Measurements from ENCODE around the gene LSM14A. TPM values are rescaled to one million over a fixed set of nuclear protein-coding genes. Genes with fewer than 3 reads are reported as not detected.

LSM14A gene
- polyA plus RNA-seq, 1 experiment, result 79.6 TPM

DNA sequence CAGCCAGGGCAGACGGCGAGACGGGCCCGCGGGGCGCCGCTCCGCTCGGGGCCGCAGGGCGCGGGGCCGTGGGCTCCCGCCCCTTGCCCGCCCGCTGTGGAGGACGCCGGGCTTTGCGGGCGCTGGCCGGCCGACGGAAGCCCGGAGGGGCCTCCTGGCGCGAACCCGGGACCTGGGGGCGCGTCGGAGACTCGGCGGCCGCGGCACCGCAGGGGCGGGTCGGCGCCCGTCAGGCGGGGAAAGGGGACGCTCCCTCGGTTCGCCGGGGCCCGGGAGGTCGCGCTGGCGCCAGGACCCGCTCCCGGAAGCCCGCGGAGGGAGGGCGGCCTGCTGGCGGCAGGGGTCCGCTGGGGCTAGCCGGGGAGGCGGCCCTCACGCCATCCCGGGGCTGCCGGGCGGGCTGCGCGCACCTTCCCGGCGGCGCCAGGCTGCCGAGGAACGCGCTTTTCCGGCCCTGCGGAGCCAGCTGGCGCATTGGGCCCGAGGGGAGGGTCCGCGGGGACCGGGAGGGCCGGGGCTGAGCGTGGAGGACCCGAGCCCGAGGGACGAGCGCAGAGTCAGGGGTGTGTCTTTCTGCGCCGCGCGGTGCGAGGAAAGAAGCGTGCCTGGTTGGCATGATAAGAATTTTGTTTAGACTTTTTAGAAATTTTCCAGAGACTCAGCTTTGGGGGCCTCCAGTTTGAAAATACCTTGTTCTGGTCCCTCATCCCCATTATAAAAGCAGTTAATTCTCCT is 82.6 kb downstream of the LSM14A start:
- Histone ChIP-seq H3K4me3 (ENCODE audit: low read depth, low read length) (peak overlapping the region; percentile 95), H3K27me3 (ENCODE audit: control insufficient read depth, insufficient read depth, low read length) (no peaks in the 10 kb centered on the region), H3K36me3 (ENCODE audit: control insufficient read depth, insufficient read depth, low read length) (peaks cover 1% of the 10 kb centered on the region; the same call in 1 of the 2 replicates)
- ChIA-PET CTCF (no interaction called here), POLR2A (no interaction called here)
- TF ChIP-seq, protein P1, sequence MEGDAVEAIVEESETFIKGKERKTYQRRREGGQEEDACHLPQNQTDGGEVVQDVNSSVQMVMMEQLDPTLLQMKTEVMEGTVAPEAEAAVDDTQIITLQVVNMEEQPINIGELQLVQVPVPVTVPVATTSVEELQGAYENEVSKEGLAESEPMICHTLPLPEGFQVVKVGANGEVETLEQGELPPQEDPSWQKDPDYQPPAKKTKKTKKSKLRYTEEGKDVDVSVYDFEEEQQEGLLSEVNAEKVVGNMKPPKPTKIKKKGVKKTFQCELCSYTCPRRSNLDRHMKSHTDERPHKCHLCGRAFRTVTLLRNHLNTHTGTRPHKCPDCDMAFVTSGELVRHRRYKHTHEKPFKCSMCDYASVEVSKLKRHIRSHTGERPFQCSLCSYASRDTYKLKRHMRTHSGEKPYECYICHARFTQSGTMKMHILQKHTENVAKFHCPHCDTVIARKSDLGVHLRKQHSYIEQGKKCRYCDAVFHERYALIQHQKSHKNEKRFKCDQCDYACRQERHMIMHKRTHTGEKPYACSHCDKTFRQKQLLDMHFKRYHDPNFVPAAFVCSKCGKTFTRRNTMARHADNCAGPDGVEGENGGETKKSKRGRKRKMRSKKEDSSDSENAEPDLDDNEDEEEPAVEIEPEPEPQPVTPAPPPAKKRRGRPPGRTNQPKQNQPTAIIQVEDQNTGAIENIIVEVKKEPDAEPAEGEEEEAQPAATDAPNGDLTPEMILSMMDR (IDR thresholded peaks at IDR 0.05; ENCODE audit: insufficient read depth, low read depth, low read length), result no peak
- no peak for DNase-seq (ENCODE audit: low read depth)

DNA sequence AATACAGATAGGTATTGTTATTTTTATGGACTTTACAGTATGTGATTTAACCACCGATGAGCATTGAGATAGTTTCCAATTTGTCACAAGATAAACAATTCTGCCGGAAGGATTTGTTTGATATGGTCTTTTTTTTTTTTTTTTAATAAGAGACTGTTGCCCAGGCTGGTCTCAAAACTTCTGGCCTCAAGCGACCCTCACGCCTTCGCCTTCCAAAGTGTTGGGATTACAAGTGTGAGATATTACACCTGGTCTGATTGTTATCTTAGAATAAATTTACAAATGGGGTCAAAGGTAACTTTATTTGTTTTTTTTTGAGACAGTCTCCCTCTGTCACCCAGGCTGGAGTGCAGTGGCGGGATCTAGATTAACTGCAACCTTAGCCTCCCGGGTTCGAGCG is 83.2 kb downstream of the LSM14A start:
- Histone ChIP-seq H3K4me3 (ENCODE audit: low read depth, low read length) (peak overlapping the region; percentile 95), H3K27me3 (ENCODE audit: control insufficient read depth, insufficient read depth, low read length) (no peaks in the 10 kb centered on the region), H3K36me3 (ENCODE audit: control insufficient read depth, insufficient read depth, low read length) (peaks cover 1% of the 10 kb centered on the region; the same call in 1 of the 2 replicates)
- ChIA-PET CTCF (no interaction called here), POLR2A (no interaction called here)
- TF ChIP-seq, protein P1 (IDR thresholded peaks at IDR 0.05; ENCODE audit: insufficient read depth, low read depth, low read length), result no peak
- no peak for DNase-seq (ENCODE audit: low read depth)

DNA sequence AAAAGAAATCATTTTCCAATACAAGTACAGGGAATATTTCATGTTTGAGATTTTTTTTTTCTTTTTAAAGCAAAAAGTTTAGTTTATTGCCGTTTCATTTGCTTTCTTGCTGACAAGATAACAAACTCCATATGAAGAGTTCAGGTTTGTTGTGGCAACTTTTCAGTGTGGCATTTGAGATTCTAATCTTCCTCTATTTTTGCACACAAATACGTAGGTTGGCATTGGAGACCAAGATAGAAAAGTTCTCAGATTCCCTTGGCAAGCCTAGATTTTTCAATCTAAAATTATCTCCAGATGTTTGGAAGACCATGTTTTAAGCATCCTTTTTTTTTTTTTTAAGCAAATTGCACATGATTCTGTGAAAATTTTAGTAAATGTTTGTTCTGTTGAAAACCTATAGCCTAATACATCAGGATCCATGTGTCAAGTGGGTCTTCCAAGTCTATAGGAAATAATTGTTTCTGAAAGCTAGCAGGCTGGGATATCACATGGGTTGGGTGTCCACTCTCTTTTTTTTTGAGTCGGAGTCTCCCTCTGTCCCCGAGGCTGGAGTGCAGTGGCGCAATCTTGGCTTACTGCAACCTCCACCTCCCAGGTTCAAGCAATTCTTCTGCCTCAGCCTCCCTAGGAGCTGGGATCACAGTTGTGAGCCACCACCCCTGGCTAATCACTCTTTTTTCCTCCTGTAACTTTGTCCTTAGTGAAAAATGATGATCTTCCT is 84.7 kb downstream of the LSM14A start:
- TF ChIP-seq, protein P1 (IDR thresholded peaks at IDR 0.05; ENCODE audit: insufficient read depth, low read depth, low read length), result no peak
- Histone ChIP-seq H3K4me3 (ENCODE audit: low read depth, low read length) (no peak overlapping the region), H3K27me3 (ENCODE audit: control insufficient read depth, insufficient read depth, low read length) (no peaks in the 10 kb centered on the region), H3K36me3 (ENCODE audit: control insufficient read depth, insufficient read depth, low read length) (peaks cover 1% of the 10 kb centered on the region; the same call in 1 of the 2 replicates)
- peak; percentile 23 for DNase-seq (ENCODE audit: low read depth)
- CTCF ChIA-PET, result interaction anchor here (0.6 to 0.9 kb wide), 2 partner anchors 17 to 173 kb away, joined by 3 read pairs; no protein-coding TSS in a partner anchor
- POLR2A ChIA-PET, result no interaction called here

DNA sequence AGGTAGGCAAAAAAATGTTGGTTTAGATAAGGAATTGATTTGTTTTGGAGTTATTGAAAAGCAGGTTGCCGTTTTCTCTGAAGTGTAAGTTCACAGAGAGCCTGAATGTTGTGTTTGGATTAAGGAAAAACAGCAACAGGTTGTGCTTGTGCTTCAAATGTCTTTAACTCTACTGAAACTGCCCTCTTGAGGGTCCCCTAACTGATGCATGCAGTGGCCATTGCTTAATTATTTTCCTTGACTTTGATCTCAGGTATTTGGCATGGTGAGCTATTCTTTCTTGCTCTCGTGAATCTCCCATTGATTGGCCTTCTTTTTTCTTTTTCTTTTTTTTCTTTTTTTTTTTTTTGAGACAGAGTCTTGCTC is 85.2 kb downstream of the LSM14A start:
- no peak for DNase-seq (ENCODE audit: low read depth)
- TF ChIP-seq, protein P1 (IDR thresholded peaks at IDR 0.05; ENCODE audit: insufficient read depth, low read depth, low read length), result no peak
- Histone ChIP-seq H3K36me3 (ENCODE audit: control insufficient read depth, insufficient read depth, low read length) (peaks cover 1% of the 10 kb centered on the region; the same call in 1 of the 2 replicates), H3K27me3 (ENCODE audit: control insufficient read depth, insufficient read depth, low read length) (no peaks in the 10 kb centered on the region), H3K4me3 (ENCODE audit: low read depth, low read length) (no peak overlapping the region)
- ChIA-PET POLR2A (no interaction called here), CTCF (interaction anchor here (0.9 kb wide), 1 partner anchor 16 kb away, joined by 3 read pairs; no protein-coding TSS in a partner anchor)

DNA sequence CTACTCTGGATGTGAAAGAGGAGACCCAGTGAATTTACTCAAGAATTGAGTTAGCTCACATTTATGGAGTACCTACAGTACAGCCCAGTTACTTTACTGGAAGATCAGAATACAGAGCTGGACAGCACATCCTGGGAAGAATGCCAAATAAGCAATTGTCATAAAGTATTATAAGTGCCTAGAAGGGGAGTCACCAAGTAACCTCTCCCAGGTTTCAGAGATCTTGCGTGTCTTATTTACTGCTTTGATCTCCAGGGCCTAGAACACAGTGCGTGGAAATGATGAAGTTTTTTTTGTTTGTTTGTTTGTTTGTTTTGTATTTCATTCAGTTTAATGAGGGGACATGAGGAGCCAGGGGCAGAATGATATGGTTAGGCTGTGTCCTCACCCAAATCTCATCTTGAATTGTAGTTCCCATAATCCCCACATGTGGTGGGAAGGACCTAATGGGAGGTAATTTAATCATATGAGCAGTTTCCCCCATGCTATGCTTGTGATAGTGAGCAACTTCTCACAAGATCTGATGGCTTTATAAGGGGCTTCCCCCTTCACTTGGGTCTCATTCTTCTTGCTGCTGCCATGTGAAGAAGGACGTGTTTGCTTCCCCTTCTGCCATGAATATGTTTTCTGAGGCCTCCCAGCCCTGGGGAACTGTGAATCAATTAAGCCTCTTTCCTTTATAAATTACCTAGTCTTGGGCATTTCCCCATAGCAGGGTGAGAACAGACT is 87.2 kb downstream of the LSM14A start:
- H3K4me3 ChIP-seq (ENCODE audit: low read depth, low read length), result no peak overlapping the region
- POLR2A ChIA-PET, result no interaction called here

More for the DNA sequence above, 87.2 kb downstream of the LSM14A start:
- Histone ChIP-seq H3K36me3 (ENCODE audit: control insufficient read depth, insufficient read depth, low read length) (peaks cover 1% of the 10 kb centered on the region; the same call in 1 of the 2 replicates), H3K27me3 (ENCODE audit: control insufficient read depth, insufficient read depth, low read length) (no peaks in the 10 kb centered on the region)
- CTCF ChIA-PET, result interaction anchor here (0.7 kb wide), 1 partner anchor 14 kb away, joined by 3 read pairs; no protein-coding TSS in a partner anchor
- TF ChIP-seq, protein P1 (IDR thresholded peaks at IDR 0.05; ENCODE audit: insufficient read depth, low read depth, low read length), result no peak
- DNase-seq (ENCODE audit: low read depth), result peak; percentile 12
